Activated CD4-positive, alpha-beta T cell treated with anti-CD3 and anti-CD28 coated beads, Interleukin-2, amount 10 ng/mL, durations not matched to agents 24 days and 14 days (primary cell): Measurements from ENCODE around the gene RAPGEF5. TPM values are rescaled to one million over a fixed set of nuclear protein-coding genes. Genes with fewer than 3 reads are reported as not detected.

ENCODE experiments used
- DNase-seq: peaks from one replicate; pipeline ENCODE4 v3.0.0; 2022
- H3K27ac Mint-ChIP-seq: one replicate; pipeline ENCODE4 v1.8.0; 2022; ENCODE audit warnings: mild to moderate bottlenecking, mixed read lengths
- H3K27me3 Mint-ChIP-seq: one replicate; pipeline ENCODE4 v1.8.0; 2022; ENCODE audit warnings: mixed read lengths
- H3K36me3 Mint-ChIP-seq: one replicate; pipeline ENCODE4 v1.8.0; 2022; ENCODE audit warnings: low read depth, mild to moderate bottlenecking, mixed read lengths
- H3K4me1 Mint-ChIP-seq: one replicate; pipeline ENCODE4 v1.8.0; 2021; ENCODE audit warnings: mixed read lengths
- H3K4me3 Mint-ChIP-seq: one replicate; pipeline ENCODE4 v1.8.0; 2022; ENCODE audit warnings: mild to moderate bottlenecking, moderate library complexity, mixed read lengths
- H3K9me3 Mint-ChIP-seq: one replicate; pipeline ENCODE4 v1.8.0; 2021; ENCODE audit warnings: mixed read lengths
- intact Hi-C: fragments of 100-400 bp; cut with micrococcal nuclease; formaldehyde crosslinking; loops from one replicate; pipeline ENCODE4 v1.15.1; 2023
- total RNA-seq: library from RNA; stranded (reverse); gene quantifications from 2 replicates; pipeline ENCODE4 v1.2.3, GENCODE V29; 2022

Gene RAPGEF5
- total RNA-seq, 1 donor from 2014 or later = 0.54 TPM

GRCh38 chr7:22195397-22196172 is 161.4 kb downstream of the RAPGEF5 start:
- peaks cover 10% of the 10 kb centered on the region for H3K27me3 Mint-ChIP-seq
- no peaks in the 10 kb centered on the region for H3K4me1 Mint-ChIP-seq
- no peak for DNase-seq
- no peak overlapping the region for H3K4me3 Mint-ChIP-seq
- no peak overlapping the region for H3K27ac Mint-ChIP-seq
- no peaks in the 10 kb centered on the region for H3K36me3 Mint-ChIP-seq
- intact Hi-C loops = no loop called here
- no peaks in the 10 kb centered on the region for H3K9me3 Mint-ChIP-seq

DNA sequence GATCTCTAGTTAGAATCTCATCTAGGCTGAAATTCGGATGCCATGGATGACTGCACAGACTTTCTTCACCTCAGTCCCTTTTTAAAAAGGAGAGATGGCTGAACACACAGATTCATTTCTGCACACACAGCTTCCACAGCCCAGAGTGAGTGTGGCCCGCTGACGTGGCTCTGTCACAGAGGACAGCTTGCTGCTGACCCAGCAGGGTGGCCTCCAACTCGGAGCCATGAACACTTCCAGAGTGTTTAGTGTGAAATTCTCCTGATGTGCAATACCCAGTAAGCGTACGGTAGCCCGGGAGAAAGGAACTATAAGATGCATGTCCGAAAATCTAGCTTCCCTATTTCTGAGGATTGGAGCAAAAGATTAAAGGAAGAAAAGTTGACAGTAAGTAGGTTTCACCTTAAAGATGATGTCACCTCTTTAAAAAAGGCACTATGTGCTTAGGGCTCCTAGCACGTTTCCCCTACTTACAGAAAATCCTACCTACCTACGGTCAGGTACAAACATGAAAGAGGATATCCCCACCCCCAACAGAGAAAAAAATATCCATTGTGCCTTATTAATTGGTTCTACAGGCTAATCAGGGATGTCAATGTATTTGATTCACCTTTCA is 162.2 kb downstream of the RAPGEF5 start:
- no peak for DNase-seq
- Mint-ChIP-seq H3K27me3 (peaks cover 10% of the 10 kb centered on the region), H3K36me3 (no peaks in the 10 kb centered on the region), H3K4me1 (no peaks in the 10 kb centered on the region), H3K4me3 (no peak overlapping the region), H3K9me3 (no peaks in the 10 kb centered on the region), H3K27ac (no peak overlapping the region)
- intact Hi-C loops = no loop called here

- no peaks in the 10 kb centered on the region for H3K4me1 Mint-ChIP-seq
- H3K9me3 Mint-ChIP-seq = no peaks in the 10 kb centered on the region
- H3K36me3 Mint-ChIP-seq = no peaks in the 10 kb centered on the region
- H3K27me3 Mint-ChIP-seq = peaks cover 10% of the 10 kb centered on the region
- H3K4me3 Mint-ChIP-seq = no peak overlapping the region
- intact Hi-C loops = no loop called here
- H3K27ac Mint-ChIP-seq = no peak overlapping the region
- DNase-seq = no peak
Observed at GRCh38 chr7:22193450-22193983, 163.4 kb downstream of the RAPGEF5 start.

GRCh38 chr7:22192801-22193200 is 164.2 kb downstream of the RAPGEF5 start:
- no peak overlapping the region for H3K27ac Mint-ChIP-seq
- peaks cover 10% of the 10 kb centered on the region for H3K27me3 Mint-ChIP-seq
- no peak overlapping the region for H3K4me3 Mint-ChIP-seq
- H3K36me3 Mint-ChIP-seq = no peaks in the 10 kb centered on the region
- DNase-seq = no peak
- intact Hi-C loops = no loop called here
- no peaks in the 10 kb centered on the region for H3K4me1 Mint-ChIP-seq
- no peaks in the 10 kb centered on the region for H3K9me3 Mint-ChIP-seq

DNA sequence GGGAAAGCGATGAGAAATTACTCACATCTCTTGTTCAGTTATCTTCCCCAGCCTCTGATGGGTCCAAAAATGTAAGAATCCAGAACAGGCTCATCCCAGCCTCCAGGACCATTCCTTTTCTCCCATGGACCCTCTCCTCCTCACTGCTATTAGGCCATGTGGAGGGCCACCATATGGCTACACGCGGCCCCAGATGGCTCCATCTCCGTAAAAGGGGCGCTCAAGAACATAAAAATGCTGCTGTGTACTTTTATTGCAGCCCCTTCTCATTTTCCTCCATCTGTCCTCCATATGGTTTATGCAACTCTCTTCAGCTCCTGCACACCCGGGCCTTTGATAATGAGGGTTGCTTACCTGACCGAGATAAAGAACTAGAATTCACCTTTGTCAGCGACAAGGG is 166.2 kb downstream of the RAPGEF5 start:
- H3K9me3 Mint-ChIP-seq = no peaks in the 10 kb centered on the region
- intact Hi-C loops = no loop called here
- no peak overlapping the region for H3K27ac Mint-ChIP-seq
- H3K4me1 Mint-ChIP-seq = no peaks in the 10 kb centered on the region
- DNase-seq = no peak
- peaks cover 8% of the 10 kb centered on the region for H3K27me3 Mint-ChIP-seq
- no peak overlapping the region for H3K4me3 Mint-ChIP-seq
- H3K36me3 Mint-ChIP-seq = no peaks in the 10 kb centered on the region

DNA sequence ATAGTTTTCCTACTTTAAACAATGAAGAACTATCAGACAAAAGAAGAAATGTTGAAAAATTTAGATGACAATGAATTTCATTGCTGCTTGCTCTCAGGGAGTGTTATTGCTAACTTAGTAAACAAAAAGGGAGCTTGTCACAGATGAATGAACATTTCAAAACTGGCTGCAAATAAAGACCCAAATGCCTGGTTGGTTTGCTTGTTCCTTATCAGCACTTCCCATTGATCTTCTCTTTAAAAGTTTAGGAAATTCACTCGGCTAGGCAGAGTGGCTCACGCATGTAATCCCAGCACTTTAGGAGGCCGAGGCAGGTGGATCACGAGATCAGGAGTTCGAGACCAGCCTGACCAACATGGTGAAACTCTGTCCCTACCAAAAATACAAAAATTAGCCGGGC is 167.2 kb downstream of the RAPGEF5 start:
- no peak overlapping the region for H3K4me3 Mint-ChIP-seq
- no peaks in the 10 kb centered on the region for H3K9me3 Mint-ChIP-seq
- peaks cover 13% of the 10 kb centered on the region for H3K27me3 Mint-ChIP-seq
- no peaks in the 10 kb centered on the region for H3K36me3 Mint-ChIP-seq
- intact Hi-C loops = no loop called here
- no peak overlapping the region for H3K27ac Mint-ChIP-seq
- no peaks in the 10 kb centered on the region for H3K4me1 Mint-ChIP-seq
- no peak for DNase-seq

- Mint-ChIP-seq H3K27me3 (peaks cover 16% of the 10 kb centered on the region), H3K9me3 (no peaks in the 10 kb centered on the region), H3K36me3 (no peaks in the 10 kb centered on the region), H3K4me1 (no peaks in the 10 kb centered on the region), H3K27ac (no peak overlapping the region), H3K4me3 (no peak overlapping the region)
- no peak for DNase-seq
- intact Hi-C loops = no loop called here
Observed at GRCh38 chr7:22189230-22189629, 167.7 kb downstream of the RAPGEF5 start.

DNA sequence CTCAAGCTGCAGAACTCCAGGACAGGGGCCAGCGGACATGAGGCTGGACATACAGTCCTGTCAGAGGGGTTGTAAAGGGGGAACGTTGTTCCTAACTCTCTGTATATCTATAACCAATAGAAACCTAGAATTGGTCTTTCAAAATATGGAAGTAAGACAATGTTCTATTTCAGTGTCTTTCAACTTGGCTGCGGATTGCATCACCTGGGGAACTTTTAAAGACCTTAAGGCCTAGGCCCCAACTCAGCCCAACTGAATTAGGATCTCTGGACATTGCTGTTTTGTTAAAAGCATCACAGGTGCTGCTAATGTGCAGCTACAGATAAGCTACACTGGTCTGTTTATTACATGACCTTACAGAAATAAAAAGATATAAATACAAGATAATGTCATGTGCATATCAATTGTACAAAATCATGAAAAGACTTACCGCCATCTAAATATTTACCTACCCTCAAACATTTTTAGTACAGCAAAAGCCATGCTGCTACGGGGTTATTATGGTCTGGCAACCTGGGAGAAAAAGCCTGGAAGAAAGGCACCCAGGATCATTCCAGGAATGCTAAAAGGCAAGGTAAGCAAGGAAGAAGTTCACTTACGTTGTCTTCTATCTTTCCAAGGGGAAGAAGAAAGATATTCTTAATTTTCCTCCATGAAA is 169.1 kb downstream of the RAPGEF5 start:
- Mint-ChIP-seq H3K4me3 (no peak overlapping the region), H3K36me3 (no peaks in the 10 kb centered on the region), H3K27ac (no peak overlapping the region), H3K4me1 (peaks cover 4% of the 10 kb centered on the region), H3K27me3 (peaks cover 20% of the 10 kb centered on the region), H3K9me3 (no peaks in the 10 kb centered on the region)
- intact Hi-C loops = no loop called here
- no peak for DNase-seq

DNA sequence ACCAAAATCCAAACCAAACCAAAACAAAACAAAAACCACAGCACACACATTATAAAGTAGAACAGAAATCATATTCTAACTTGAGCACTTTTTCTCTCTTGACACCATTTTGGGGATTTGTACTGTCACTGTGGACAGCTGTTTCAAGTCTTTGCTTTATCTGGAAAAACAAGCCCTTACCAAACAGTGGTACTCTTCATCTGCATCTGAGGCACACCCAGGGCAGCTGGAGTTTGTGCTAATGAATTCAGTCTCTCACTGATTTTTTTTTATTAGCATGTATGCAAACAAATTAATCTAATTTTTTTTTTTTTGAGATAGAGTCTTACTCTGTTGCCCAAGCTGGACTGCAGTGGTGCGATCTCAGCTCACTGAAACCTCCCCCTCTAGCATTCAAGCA is 171.4 kb downstream of the RAPGEF5 start:
- H3K27ac Mint-ChIP-seq = no peak overlapping the region
- no peak overlapping the region for H3K4me3 Mint-ChIP-seq

DNA sequence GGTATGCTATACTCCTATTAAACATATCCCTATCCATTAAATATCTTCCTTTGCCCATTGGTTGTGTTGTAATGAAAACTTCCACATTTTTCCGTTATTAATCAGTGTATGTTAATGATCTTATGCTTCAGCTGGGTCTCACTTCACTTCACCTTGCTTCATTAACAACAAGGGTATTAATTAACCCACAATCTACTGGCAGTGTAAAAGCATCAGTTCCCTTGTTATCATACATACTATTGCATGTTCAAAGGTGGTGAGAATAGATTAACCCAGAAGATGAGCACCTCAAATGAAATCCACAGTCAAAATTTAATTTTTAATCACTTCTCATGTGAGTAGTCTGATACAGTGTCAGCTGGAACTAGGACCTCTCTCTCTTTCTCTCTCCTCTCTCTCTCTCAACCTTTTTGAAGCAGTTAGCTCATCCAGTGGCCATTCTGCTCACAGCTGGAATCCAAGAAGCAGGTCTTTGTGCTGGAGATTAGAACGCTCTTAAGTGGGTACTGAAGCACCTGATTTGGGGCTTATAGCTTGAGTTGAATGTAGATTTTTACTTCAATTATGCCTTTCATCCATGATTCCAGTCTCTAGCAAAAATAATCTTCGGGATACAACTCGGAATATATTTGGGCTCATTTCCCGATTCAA is 172.3 kb downstream of the RAPGEF5 start:
- Mint-ChIP-seq H3K4me1 (peaks cover 6% of the 10 kb centered on the region), H3K27me3 (peaks cover 43% of the 10 kb centered on the region), H3K27ac (no peak overlapping the region), H3K36me3 (no peaks in the 10 kb centered on the region), H3K9me3 (no peaks in the 10 kb centered on the region), H3K4me3 (no peak overlapping the region)
- intact Hi-C loops = no loop called here
- DNase-seq = no peak

More for the DNA sequence above, 171.4 kb downstream of the RAPGEF5 start:
- no peak for DNase-seq
- intact Hi-C loops = no loop called here
- H3K27me3 Mint-ChIP-seq = peaks cover 36% of the 10 kb centered on the region
- H3K4me1 Mint-ChIP-seq = peaks cover 6% of the 10 kb centered on the region
- H3K9me3 Mint-ChIP-seq = no peaks in the 10 kb centered on the region
- H3K36me3 Mint-ChIP-seq = no peaks in the 10 kb centered on the region

- Mint-ChIP-seq H3K4me1 (peaks cover 6% of the 10 kb centered on the region), H3K36me3 (no peaks in the 10 kb centered on the region), H3K27ac (no peak overlapping the region), H3K9me3 (no peaks in the 10 kb centered on the region), H3K27me3 (peaks cover 49% of the 10 kb centered on the region), H3K4me3 (no peak overlapping the region)
- DNase-seq = no peak
- intact Hi-C loops = no loop called here
Observed at GRCh38 chr7:22183522-22184280, 173.3 kb downstream of the RAPGEF5 start.

DNA sequence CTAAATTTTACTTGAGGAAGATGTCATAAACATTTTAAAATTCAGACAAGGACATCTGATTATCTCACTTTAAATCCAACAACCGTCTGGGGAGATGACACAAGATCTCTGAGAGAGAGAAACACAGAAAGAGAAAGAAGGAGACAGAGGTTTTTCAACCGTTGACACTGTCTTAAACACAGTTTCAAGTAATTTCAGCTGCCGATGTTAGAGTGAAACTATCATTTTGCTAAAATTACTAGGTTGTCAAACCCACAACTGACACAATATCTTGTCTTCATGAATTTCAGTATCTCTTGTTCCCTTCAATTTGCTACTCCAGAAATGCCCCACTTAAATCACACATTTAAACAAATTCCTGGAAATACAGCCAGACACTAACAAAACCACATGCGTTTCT is 174.8 kb downstream of the RAPGEF5 start:
- no peak for DNase-seq
- H3K9me3 Mint-ChIP-seq = no peaks in the 10 kb centered on the region
- H3K4me1 Mint-ChIP-seq = peaks cover 6% of the 10 kb centered on the region
- no peak overlapping the region for H3K4me3 Mint-ChIP-seq
- intact Hi-C loops = no loop called here
- H3K27ac Mint-ChIP-seq = no peak overlapping the region
- peaks cover 52% of the 10 kb centered on the region for H3K27me3 Mint-ChIP-seq
- H3K36me3 Mint-ChIP-seq = no peaks in the 10 kb centered on the region

- Mint-ChIP-seq H3K27ac (no peak overlapping the region), H3K9me3 (no peaks in the 10 kb centered on the region), H3K4me3 (no peak overlapping the region), H3K36me3 (no peaks in the 10 kb centered on the region), H3K4me1 (peaks cover 6% of the 10 kb centered on the region), H3K27me3 (peaks cover 52% of the 10 kb centered on the region)
- DNase-seq = no peak
- intact Hi-C loops = no loop called here
Observed at GRCh38 chr7:22181663-22182062, 175.3 kb downstream of the RAPGEF5 start.
